Measurements from ENCODE around the gene TRMT6.

Gene TRMT6

DNA sequence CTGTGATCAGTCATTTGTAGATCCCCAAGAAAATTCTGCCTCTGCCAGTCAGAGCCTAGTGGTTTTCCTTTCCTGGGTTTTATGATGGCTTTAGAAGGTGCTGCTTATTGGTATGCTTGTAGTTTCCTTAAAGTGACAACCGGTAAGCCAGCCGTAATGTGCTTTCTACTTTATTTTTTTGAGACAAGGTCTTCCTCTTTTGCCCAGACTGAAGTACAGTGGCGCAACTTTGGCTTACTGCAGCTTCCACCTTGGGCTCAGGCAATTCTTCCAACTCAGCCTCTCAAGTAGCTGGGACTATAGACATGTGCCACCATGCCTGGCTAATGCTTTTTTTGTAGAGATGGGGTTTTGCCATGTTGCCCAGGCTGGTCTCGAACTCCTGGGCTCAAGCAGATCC lies 23.6 kb upstream of the TRMT6 start:
- no peak overlapping the region for H3K4me3 ChIP-seq (ENCODE audit: low read length)
- DNase-seq (ENCODE audit: low read depth): no peak
- TF ChIP-seq, protein P1, sequence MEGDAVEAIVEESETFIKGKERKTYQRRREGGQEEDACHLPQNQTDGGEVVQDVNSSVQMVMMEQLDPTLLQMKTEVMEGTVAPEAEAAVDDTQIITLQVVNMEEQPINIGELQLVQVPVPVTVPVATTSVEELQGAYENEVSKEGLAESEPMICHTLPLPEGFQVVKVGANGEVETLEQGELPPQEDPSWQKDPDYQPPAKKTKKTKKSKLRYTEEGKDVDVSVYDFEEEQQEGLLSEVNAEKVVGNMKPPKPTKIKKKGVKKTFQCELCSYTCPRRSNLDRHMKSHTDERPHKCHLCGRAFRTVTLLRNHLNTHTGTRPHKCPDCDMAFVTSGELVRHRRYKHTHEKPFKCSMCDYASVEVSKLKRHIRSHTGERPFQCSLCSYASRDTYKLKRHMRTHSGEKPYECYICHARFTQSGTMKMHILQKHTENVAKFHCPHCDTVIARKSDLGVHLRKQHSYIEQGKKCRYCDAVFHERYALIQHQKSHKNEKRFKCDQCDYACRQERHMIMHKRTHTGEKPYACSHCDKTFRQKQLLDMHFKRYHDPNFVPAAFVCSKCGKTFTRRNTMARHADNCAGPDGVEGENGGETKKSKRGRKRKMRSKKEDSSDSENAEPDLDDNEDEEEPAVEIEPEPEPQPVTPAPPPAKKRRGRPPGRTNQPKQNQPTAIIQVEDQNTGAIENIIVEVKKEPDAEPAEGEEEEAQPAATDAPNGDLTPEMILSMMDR (conservative IDR thresholded peaks at IDR 0.05; ENCODE audit: low read depth, low read length): no peak

GRCh38 chr20:5973172-5973571 lies 22.8 kb upstream of the TRMT6 start:
- TF ChIP-seq, protein P1 (conservative IDR thresholded peaks at IDR 0.05; ENCODE audit: low read depth, low read length): no peak
- no peak for DNase-seq (ENCODE audit: low read depth)
- H3K4me3 ChIP-seq (ENCODE audit: low read length): no peak overlapping the region

DNA sequence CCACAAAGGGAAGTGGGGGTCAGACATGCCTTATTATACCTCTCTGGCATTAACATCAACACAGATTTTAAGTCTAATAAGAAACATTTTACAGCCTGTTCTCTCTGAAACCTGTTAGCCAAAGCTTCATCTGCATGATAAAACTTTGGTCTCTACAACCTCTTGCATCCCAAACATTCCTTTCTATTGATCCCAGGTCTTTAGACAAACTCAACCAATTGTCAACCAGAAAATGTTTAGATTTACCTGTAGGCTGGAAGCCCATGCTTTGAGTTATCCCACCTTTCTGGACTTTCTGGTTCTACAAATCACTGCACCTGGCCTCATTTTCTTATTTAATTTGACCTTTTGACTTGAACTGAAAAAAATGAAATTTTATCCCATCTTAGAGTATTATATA lies 20.9 kb upstream of the TRMT6 start:
- H3K4me3 ChIP-seq (ENCODE audit: low read length): no peak overlapping the region
- TF ChIP-seq, protein P1 (conservative IDR thresholded peaks at IDR 0.05; ENCODE audit: low read depth, low read length): no peak
- no peak for DNase-seq (ENCODE audit: low read depth)

DNA sequence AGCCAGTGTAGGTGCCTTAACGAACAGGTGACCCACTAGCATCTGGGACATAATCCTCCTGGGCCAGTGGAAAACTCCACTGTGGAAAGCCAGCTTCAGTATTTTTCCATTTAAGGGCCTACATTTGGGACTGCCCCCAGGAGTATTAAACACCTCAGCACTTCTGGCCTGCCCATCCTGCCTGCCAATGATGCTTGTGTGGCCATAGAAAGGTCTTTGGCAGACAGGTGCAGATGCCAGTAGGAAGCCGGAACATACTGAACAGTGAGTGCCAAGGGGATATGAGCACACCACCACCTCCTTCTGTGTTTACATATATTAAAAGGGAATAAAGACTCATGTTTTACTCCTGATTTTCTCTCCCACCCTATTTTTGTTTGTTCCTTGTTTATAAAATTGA lies 20.0 kb upstream of the TRMT6 start:
- TF ChIP-seq, protein P1 (conservative IDR thresholded peaks at IDR 0.05; ENCODE audit: low read depth, low read length): no peak
- no peak overlapping the region for H3K4me3 ChIP-seq (ENCODE audit: low read length)
- DNase-seq (ENCODE audit: low read depth): no peak

DNA sequence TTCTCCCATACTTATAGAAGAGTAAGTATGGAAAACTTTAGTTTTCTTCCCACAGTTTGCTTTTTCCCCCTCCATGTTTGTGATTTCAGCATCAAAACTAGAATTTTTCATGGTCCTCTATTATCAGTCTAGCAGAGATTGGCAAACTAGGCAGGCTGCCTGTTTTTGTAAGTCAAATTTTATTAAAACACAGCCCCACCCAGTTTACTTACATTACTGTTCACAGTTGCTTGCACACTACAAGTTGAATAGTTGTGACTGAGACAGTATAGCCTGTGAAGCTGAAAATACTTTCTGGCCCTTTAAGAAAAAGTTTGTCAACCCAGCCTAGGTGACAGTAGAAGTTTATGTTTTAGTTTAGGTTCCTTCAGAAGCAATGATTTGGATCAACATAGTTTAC lies 19.6 kb upstream of the TRMT6 start:
- TF ChIP-seq, protein P1 (conservative IDR thresholded peaks at IDR 0.05; ENCODE audit: low read depth, low read length): no peak
- DNase-seq (ENCODE audit: low read depth): no peak
- no peak overlapping the region for H3K4me3 ChIP-seq (ENCODE audit: low read length)

- no peak for DNase-seq (ENCODE audit: low read depth)
- no peak overlapping the region for H3K4me3 ChIP-seq (ENCODE audit: low read length)
- TF ChIP-seq, protein P1 (conservative IDR thresholded peaks at IDR 0.05; ENCODE audit: low read depth, low read length): no peak
Measured at GRCh38 chr20:5969348-5969935, 19.1 kb upstream of the TRMT6 start.

DNA sequence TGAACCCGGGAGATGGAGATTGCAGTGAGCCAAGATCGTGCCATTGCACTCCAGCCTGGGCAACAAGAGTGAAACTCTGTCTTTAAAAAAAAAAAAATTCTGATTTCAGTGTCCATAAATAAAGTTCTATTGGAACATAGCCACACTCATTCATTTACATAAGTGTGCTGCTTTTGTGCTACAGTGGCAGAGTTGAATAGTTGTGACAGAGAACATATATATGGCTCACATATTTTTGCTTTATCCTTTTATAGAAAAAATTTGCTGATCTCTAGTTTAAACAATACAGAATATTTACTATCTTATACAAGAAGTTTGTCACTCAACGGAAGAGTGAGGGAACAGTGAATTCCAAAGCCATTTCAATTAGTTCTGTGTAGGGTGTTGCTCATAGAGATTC lies 18.1 kb upstream of the TRMT6 start:
- no peak overlapping the region for H3K4me3 ChIP-seq (ENCODE audit: low read length)
- TF ChIP-seq, protein P1 (conservative IDR thresholded peaks at IDR 0.05; ENCODE audit: low read depth, low read length): no peak

More for the DNA sequence above, 18.1 kb upstream of the TRMT6 start:
- DNase-seq (ENCODE audit: low read depth): no peak
